Thyroid gland (tissue), 4 donors: ENCODE results near the gene DPAGT1. TPM values are rescaled to one million over a fixed set of nuclear protein-coding genes. Genes with fewer than 3 reads are reported as not detected.

Source experiments
- DNase-seq, 2 donors: peaks; one replicate each; pipeline ENCODE4 v3.0.0-alpha.2; 2019
- H3K27ac ChIP-seq, 3 donors: fragments of 200-600 bp; sonication (generic); 1 replicate in 2 of 3; 2 replicates in 1 of 3; pipeline ENCODE4 v1.5.1; 2016 to 2019; ENCODE audit warnings: mild to moderate bottlenecking in 1 of 3, moderate library complexity in 1 of 3
- H3K27me3 ChIP-seq: fragments of 200-600 bp; sonication (generic); one replicate; pipeline ENCODE4 v1.5.1; 2019
- H3K36me3 ChIP-seq, 2 donors: fragments of 200-600 bp; sonication (generic); one replicate each; pipeline ENCODE4 v1.5.1; 2016 to 2019
- H3K4me1 ChIP-seq, 2 donors: fragments of 200-600 bp; sonication (generic); one replicate each; pipeline ENCODE4 v1.5.1; 2017 to 2019
- H3K4me3 ChIP-seq, 3 donors: fragments of 200-600 bp; sonication (generic); replicated peaks in 1 of 3; 1 replicate in 2 of 3; 2 replicates in 1 of 3; pipeline ENCODE4 v1.5.1; 2016; ENCODE audit warnings: mild to moderate bottlenecking in 1 of 3
- H3K9me3 ChIP-seq: fragments of 200-600 bp; sonication (generic); one replicate; pipeline ENCODE4 v1.5.1; 2017
- POLR2A ChIP-seq, 2 donors: fragments of 450-650 bp; IDR thresholded peaks; one replicate each; pipeline ENCODE4 v1.6.1; 2017; ENCODE audit warnings: antibody characterized with exemption in 2 of 2, mild to moderate bottlenecking in 2 of 2, moderate library complexity in 1 of 2
- WGBS, 2 donors: methylation state at CpG; one replicate each; pipeline ENCODE4 v1.1.5; 2017; 5-methylcytosine and 5-hydroxymethylcytosine counted together
- intact Hi-C: fragments of 100-400 bp; cut with DNase I; formaldehyde crosslinking; loops from one replicate; pipeline ENCODE4 v1.15.1; 2023
- total RNA-seq, 4 donors: library from RNA; depleted of rRNA; stranded (reverse); fragments of >200 nt; gene quantifications; one replicate each; pipeline ENCODE4 v1.2.3, GENCODE V29; 2016
- TF ChIP-seq, protein P1 (sequence below), 6 experiments: fragments of 200-600 bp in 3 of 6; fragments of 450-650 bp in 3 of 6; sonication (generic) in 3 of 6; IDR thresholded peaks; one replicate each; pipeline ENCODE4 v1.5.1; 2016 to 2019; ENCODE audit warnings: antibody characterized with exemption in 6 of 6, mild to moderate bottlenecking in 2 of 6, inconsistent platforms in 1 of 6, moderate library complexity in 1 of 6

Gene DPAGT1
- total RNA-seq, 4 donors from 2014 or later = 29.8 to 42.8 (median 38.7) TPM

DNA sequence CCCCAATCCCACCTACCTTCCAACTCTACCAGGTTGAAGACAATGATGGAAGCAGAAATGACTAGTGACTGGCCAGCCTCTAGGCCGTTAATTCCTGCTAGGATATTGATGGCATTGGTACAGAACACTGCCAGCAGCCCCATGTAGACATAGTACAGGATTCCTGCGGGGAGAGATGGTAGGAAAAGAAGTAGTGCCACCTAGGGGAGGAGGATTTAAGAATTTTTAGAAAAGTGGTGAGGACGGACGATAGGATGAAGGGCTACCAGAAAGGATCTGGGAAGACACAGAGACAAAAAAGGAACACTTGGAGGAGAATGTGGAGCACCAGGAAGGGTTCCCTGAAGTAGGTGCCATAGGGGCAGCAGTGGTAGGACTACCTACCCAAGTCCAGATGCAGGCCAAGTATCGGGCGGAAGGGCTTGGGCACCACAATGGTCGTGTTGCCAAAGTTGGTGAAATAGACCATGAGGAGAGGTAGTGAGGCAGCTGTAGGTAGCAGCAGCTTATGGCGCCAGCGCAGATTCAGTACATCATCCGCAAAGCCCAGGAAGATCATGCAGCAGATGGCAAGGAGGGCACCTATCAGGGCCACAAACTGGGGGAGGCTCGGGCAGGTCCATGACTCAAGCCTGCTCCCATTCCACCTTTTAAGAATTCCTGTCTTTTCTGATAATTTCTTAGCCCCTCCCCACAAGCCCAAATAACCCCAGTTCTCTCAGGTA lies 1.2 kb downstream of the DPAGT1 start:
- peak overlapping the region in 1 of 3 donors; percentile 74 for H3K4me3 ChIP-seq
- TF ChIP-seq, protein P1, sequence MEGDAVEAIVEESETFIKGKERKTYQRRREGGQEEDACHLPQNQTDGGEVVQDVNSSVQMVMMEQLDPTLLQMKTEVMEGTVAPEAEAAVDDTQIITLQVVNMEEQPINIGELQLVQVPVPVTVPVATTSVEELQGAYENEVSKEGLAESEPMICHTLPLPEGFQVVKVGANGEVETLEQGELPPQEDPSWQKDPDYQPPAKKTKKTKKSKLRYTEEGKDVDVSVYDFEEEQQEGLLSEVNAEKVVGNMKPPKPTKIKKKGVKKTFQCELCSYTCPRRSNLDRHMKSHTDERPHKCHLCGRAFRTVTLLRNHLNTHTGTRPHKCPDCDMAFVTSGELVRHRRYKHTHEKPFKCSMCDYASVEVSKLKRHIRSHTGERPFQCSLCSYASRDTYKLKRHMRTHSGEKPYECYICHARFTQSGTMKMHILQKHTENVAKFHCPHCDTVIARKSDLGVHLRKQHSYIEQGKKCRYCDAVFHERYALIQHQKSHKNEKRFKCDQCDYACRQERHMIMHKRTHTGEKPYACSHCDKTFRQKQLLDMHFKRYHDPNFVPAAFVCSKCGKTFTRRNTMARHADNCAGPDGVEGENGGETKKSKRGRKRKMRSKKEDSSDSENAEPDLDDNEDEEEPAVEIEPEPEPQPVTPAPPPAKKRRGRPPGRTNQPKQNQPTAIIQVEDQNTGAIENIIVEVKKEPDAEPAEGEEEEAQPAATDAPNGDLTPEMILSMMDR (IDR thresholded peaks at IDR 0.05) = peak in 1 of 6 experiments; percentile 8
- no peak for TF ChIP-seq POLR2A (IDR thresholded peaks at IDR 0.05)
- intact Hi-C loops = no loop called here

DNA sequence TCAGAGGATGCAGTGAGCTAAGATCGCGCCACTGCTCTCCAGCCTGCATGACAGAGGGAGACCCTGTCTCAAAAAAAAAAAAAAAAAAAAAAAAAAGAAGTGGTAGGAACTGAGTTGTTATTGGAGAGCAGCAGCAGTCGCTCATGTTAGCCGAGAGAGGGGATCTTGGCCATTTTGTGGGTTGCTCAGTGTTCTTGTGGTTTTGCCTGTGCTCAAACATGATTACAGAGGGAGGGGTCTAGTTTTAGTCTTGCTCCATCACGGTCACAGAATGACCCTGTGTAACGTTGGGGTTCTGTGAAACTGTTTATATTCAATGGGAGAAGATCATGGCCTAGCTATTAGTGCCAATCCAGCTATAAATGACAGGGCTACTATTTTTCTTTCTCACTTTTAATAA lies 1.9 kb downstream of the DPAGT1 start:
- H3K9me3 ChIP-seq = no peaks in the 10 kb centered on the region
- H3K4me1 ChIP-seq = peaks cover 12 to 25% of the 10 kb centered on the region in 2 donors
- DNase-seq = no peak
- H3K27me3 ChIP-seq = no peaks in the 10 kb centered on the region
- WGBS, 2 donors = 86 to 87% methylated on average over 6 of the region's 6 CpGs
- peaks cover 9 to 11% of the 10 kb centered on the region in 2 donors for H3K36me3 ChIP-seq
- TF ChIP-seq POLR2A (IDR thresholded peaks at IDR 0.05) = no peak
- TF ChIP-seq, protein P1 (IDR thresholded peaks at IDR 0.05) = no peak
- H3K27ac ChIP-seq = no peak overlapping the region
- intact Hi-C loops = no loop called here
- no peak overlapping the region for H3K4me3 ChIP-seq

More for the DNA sequence above, 1.2 kb downstream of the DPAGT1 start:
- no peaks in the 10 kb centered on the region for H3K27me3 ChIP-seq
- WGBS, 2 donors = 45 to 48% methylated on average over 11 of the region's 11 CpGs
- peaks cover 9 to 11% of the 10 kb centered on the region in 2 donors for H3K36me3 ChIP-seq
- H3K4me1 ChIP-seq = peaks cover 12 to 25% of the 10 kb centered on the region in 2 donors
- H3K27ac ChIP-seq = no peak overlapping the region
- no peaks in the 10 kb centered on the region for H3K9me3 ChIP-seq
- DNase-seq = no peak

DNA sequence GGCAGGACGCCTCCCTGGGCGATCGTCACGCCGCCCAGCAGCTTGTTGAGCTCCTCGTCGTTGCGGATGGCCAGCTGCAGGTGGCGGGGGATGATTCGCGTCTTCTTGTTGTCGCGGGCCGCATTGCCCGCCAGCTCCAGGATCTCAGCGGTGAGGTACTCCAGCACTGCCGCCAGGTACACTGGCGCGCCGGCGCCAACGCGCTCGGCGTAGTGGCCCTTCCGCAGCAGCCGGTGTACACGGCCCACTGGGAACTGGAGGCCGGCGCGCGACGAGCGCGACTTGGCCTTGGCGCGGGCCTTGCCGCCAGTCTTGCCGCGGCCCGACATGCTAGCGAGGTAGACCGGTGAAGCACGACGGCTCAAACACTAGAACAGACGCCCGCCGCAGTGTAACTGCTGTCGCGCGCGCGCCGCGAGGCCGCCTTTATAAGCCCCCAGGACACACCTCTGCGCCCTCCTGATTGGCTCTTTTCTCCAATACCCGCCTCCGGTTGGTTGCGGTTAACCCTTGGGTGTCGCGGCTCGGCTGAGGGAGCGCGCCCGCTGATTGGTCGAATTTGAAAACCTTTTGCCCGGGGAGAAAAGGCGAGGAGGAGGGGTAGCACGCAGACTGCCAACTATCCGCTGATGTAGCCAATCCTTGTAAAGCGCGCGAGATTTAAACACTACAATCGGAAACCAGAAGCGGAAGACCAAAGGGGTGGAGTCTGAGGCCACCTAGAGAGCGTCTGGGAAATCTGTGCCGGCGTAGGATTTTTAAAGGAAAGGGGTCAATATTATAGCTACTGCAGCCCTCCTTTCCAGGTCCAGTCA lies 6.4 kb downstream of the DPAGT1 start:
- Histone ChIP-seq H3K4me1 (peaks cover 15 to 26% of the 10 kb centered on the region in 2 donors), H3K27me3 (no peaks in the 10 kb centered on the region), H3K36me3 (peaks cover 9 to 11% of the 10 kb centered on the region in 2 donors), H3K4me3 (peak overlapping the region; percentile 56 to 79 (median 69)), H3K27ac (peak overlapping the region; percentile 91 to 94 (median 91)), H3K9me3 (no peaks in the 10 kb centered on the region)
- DNase-seq = peak; percentile 99
- 0 to 3% methylated on average over 26 to 45 of the region's 79 CpGs for WGBS, 2 donors
- intact Hi-C loops = no loop called here
- peak; percentile 98 to 100 for TF ChIP-seq POLR2A (IDR thresholded peaks at IDR 0.05)
- TF ChIP-seq, protein P1 (IDR thresholded peaks at IDR 0.05) = peak in 2 of 6 experiments; percentile 3 to 12

DNA sequence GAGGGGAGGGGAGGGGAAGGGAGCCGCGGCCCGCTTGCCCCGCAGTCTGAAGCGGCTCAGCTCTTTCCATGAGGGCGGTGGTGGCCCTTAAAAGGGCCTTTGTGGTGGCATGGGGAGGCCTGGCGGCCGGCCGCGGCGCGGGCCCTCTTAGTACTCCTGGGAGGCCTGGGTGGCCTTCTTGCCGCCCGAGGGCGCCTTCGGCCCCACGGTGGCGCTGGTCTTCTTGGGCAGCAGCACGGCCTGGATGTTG lies 6.9 kb downstream of the DPAGT1 start:
- intact Hi-C loops = no loop called here
- WGBS, 2 donors = no CpG with 5 or more reads among the region's 19 CpGs
- peak; percentile 87 to 90 for DNase-seq

More for the DNA sequence above, 6.9 kb downstream of the DPAGT1 start:
- H3K9me3 ChIP-seq = no peaks in the 10 kb centered on the region
- TF ChIP-seq, protein P1 (IDR thresholded peaks at IDR 0.05) = peak; percentile 56 to 85 (median 65)
- no peak for TF ChIP-seq POLR2A (IDR thresholded peaks at IDR 0.05)
- peaks cover 12 to 22% of the 10 kb centered on the region in 2 donors for H3K4me1 ChIP-seq
- H3K27me3 ChIP-seq = no peaks in the 10 kb centered on the region
- peak overlapping the region; percentile 91 to 94 (median 91) for H3K27ac ChIP-seq
- H3K36me3 ChIP-seq = peaks cover 9 to 11% of the 10 kb centered on the region in 2 donors
- peak overlapping the region; percentile 56 to 79 (median 69) for H3K4me3 ChIP-seq
